NB4 (cell line): ENCODE data around the gene RAPGEF5.

ENCODE experiments used
- DNase-seq: peaks from one replicate; pipeline ENCODE4 v3.0.0; 2010; ENCODE audit warnings: low read depth
- H3K4me3 ChIP-seq: one replicate; pipeline ENCODE4 v1.5.1; 2011; ENCODE audit warnings: mild to moderate bottlenecking, low read depth, low read length, moderate library complexity
- CTCF ChIP-seq: IDR thresholded peaks from one replicate; pipeline ENCODE4 v1.5.1; 2012; ENCODE audit warnings: low read depth, low read length
- MAX ChIP-seq: IDR thresholded peaks from 2 replicates; pipeline ENCODE4 v1.6.1; 2011; ENCODE audit warnings: low read depth, low read length
- MYC ChIP-seq: IDR thresholded peaks from 2 replicates; pipeline ENCODE4 v1.6.1; 2011; ENCODE audit warnings: low read depth, low read length
- POLR2A ChIP-seq: IDR thresholded peaks from 2 replicates; pipeline ENCODE4 v1.6.1; 2011; ENCODE audit warnings: mild to moderate bottlenecking; ENCODE audit not compliant: insufficient read length; ENCODE audit errors: extremely low read depth

The RAPGEF5 gene

DNA sequence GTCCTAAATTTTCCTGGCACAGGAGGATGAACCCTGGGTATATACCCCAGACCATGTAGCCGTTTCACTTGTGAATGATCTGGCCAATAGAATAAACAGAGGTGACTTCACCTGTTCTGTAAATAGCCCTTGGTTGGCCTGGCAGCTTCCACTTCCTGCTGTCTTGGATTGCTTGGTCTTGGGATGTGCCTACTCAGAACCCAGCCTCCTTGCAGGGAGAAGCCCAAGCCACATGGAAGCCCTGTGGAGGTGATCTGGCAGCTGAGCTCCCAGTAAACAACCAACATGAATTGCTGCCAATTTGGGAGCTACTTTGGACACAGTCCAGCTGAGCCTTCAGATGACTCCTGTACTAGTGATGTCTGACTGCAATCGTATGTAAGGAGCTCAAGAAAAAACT, 4.8 kb upstream of the RAPGEF5 start:
- TF ChIP-seq CTCF = no peak
- TF ChIP-seq MAX = no peak
- TF ChIP-seq MYC = no peak
- TF ChIP-seq POLR2A = no peak
- no peak for DNase-seq
- no peak overlapping the region for H3K4me3 ChIP-seq

- no peak for TF ChIP-seq MAX
- TF ChIP-seq CTCF = no peak
- no peak for TF ChIP-seq POLR2A
- no peak for TF ChIP-seq MYC
- no peak for DNase-seq
- H3K4me3 ChIP-seq = no peak overlapping the region
These were observed 4.4 kb upstream of the RAPGEF5 start for GRCh38 chr7:22361320-22361719.

- no peak for DNase-seq
- no peak overlapping the region for H3K4me3 ChIP-seq
- TF ChIP-seq MAX = no peak
- TF ChIP-seq CTCF = no peak
- no peak for TF ChIP-seq POLR2A
- no peak for TF ChIP-seq MYC
These were observed 2.1 kb upstream of the RAPGEF5 start for GRCh38 chr7:22358820-22359697.

DNA sequence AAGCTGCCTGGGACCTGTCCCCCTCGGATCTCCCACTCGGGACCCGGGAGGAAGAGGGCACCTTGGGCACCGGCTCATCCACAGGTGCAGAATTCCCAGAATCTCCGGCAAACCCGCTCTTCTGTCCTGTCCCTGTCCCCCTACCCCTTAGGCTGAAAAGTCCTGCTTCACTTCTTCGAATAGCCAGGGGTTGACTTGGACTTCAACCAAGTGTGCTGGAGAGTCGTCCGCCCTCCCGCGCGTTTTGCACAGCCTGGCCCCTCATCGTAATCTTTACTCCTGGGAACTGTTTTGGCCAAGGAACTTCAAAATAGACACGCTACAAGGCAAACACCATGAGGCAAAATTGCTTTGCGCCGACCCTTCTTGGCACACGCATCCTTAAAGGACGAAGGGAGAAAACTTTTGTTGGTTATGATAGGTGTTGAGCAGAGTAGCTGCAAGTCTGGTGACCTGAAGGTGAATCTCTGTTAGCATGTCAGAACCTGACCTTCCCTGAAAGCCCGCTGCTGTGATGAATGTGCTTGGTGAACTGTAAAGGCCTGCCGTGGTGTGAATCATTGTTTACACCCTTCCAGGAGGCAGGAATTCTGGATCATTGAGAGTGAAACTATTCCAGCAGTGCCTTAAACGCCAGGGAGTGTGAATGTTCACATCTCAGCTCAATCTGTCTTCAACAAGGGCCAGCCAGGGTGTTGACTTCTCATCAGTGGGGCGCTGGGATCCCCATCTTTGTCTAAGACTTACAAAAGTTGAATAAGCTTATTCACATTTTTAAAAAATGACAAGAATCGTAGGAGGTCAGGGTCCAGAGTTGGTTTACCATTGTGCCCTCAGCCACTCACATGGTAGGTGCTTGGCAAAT, 589 bp upstream of the RAPGEF5 start:
- DNase-seq = no peak
- no peak overlapping the region for H3K4me3 ChIP-seq
- TF ChIP-seq POLR2A = no peak
- no peak for TF ChIP-seq MAX
- no peak for TF ChIP-seq MYC

- no peak overlapping the region for H3K4me3 ChIP-seq
- TF ChIP-seq POLR2A = no peak
- no peak for TF ChIP-seq CTCF
- TF ChIP-seq MAX = no peak
- TF ChIP-seq MYC = no peak
- no peak for DNase-seq
These were observed 803 bp downstream of the RAPGEF5 start for GRCh38 chr7:22356010-22356691.

DNA sequence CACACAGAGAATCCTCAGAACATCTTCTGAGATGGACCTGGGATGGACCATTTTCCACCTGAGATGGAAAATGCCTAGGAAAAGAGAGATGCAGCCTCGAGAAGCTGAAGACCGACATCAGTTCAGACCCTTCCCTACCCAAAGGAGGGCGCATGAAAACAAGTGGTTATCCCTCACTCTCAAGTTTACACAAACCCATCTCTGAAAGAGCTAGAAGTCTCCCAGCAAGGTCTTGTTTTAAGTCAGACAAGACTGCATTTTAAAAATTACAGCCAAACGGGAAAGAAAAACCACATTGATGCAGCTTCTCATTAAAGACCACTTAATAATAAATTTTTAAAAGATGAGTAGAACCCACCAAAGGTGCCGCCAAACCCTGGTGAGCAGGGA, 1.3 kb downstream of the RAPGEF5 start:
- TF ChIP-seq POLR2A = no peak
- TF ChIP-seq MYC = no peak
- no peak for TF ChIP-seq CTCF
- no peak for TF ChIP-seq MAX
- no peak for DNase-seq
- no peak overlapping the region for H3K4me3 ChIP-seq
